ENCODE data around the gene SBF2.
A peak's percentile ranks its signal among the peaks of the same experiment; 100 is the strongest.

Gene SBF2

GRCh38 chr11:10158461-10158860 lies 135.6 kb downstream of the SBF2 start:
- no peaks in the 10 kb centered on the region for H3K27me3 ChIP-seq (ENCODE audit: insufficient read depth, poor library complexity, severe bottlenecking)
- peaks cover 11% of the 10 kb centered on the region for H3K9me3 ChIP-seq (ENCODE audit: severe bottlenecking)
- no peak for TF ChIP-seq CTCF (IDR thresholded peaks at IDR 0.05; ENCODE audit: poor library complexity, severe bottlenecking)
- DNase-seq (ENCODE audit: low spot score): no peak
- ATAC-seq (ENCODE audit: low read depth): peak; percentile 69
- H3K4me1 ChIP-seq (ENCODE audit: insufficient read depth, poor library complexity, severe bottlenecking): peaks cover 14% of the 10 kb centered on the region
- H3K4me3 ChIP-seq (ENCODE audit: severe bottlenecking): no peak overlapping the region
- no peaks in the 10 kb centered on the region for H3K36me3 ChIP-seq (ENCODE audit: low read depth)
- peak overlapping the region; percentile 32 for H3K27ac ChIP-seq (ENCODE audit: poor library complexity, severe bottlenecking)

GRCh38 chr11:10155793-10156490 lies 138.1 kb downstream of the SBF2 start:
- peak; percentile 64 for DNase-seq (ENCODE audit: low spot score)
- peak; percentile 70 for ATAC-seq (ENCODE audit: low read depth)

GRCh38 chr11:10150800-10151199 lies 143.2 kb downstream of the SBF2 start:
- Histone ChIP-seq H3K4me3 (ENCODE audit: severe bottlenecking) (no peak overlapping the region), H3K36me3 (ENCODE audit: low read depth) (no peaks in the 10 kb centered on the region), H3K9me3 (ENCODE audit: severe bottlenecking) (no peaks in the 10 kb centered on the region), H3K27ac (ENCODE audit: poor library complexity, severe bottlenecking) (no peak overlapping the region), H3K27me3 (ENCODE audit: insufficient read depth, poor library complexity, severe bottlenecking) (no peaks in the 10 kb centered on the region), H3K4me1 (ENCODE audit: insufficient read depth, poor library complexity, severe bottlenecking) (no peaks in the 10 kb centered on the region)
- DNase-seq (ENCODE audit: low spot score) (no peak), ATAC-seq (ENCODE audit: low read depth) (no peak)
- TF ChIP-seq CTCF (IDR thresholded peaks at IDR 0.05; ENCODE audit: poor library complexity, severe bottlenecking): no peak

More at GRCh38 chr11:10155793-10156490, 138.1 kb downstream of the SBF2 start:
- no peak for TF ChIP-seq CTCF (IDR thresholded peaks at IDR 0.05; ENCODE audit: poor library complexity, severe bottlenecking)
- H3K36me3 ChIP-seq (ENCODE audit: low read depth): no peaks in the 10 kb centered on the region
- peaks cover 11% of the 10 kb centered on the region for H3K9me3 ChIP-seq (ENCODE audit: severe bottlenecking)
- no peak overlapping the region for H3K4me3 ChIP-seq (ENCODE audit: severe bottlenecking)
- H3K27me3 ChIP-seq (ENCODE audit: insufficient read depth, poor library complexity, severe bottlenecking): no peaks in the 10 kb centered on the region
- H3K27ac ChIP-seq (ENCODE audit: poor library complexity, severe bottlenecking): no peak overlapping the region
- H3K4me1 ChIP-seq (ENCODE audit: insufficient read depth, poor library complexity, severe bottlenecking): peaks cover 14% of the 10 kb centered on the region

- DNase-seq (ENCODE audit: low spot score) (no peak), ATAC-seq (ENCODE audit: low read depth) (no peak)
- Histone ChIP-seq H3K4me3 (ENCODE audit: severe bottlenecking) (no peak overlapping the region), H3K27me3 (ENCODE audit: insufficient read depth, poor library complexity, severe bottlenecking) (no peaks in the 10 kb centered on the region), H3K27ac (ENCODE audit: poor library complexity, severe bottlenecking) (no peak overlapping the region), H3K9me3 (ENCODE audit: severe bottlenecking) (no peaks in the 10 kb centered on the region), H3K36me3 (ENCODE audit: low read depth) (no peaks in the 10 kb centered on the region), H3K4me1 (ENCODE audit: insufficient read depth, poor library complexity, severe bottlenecking) (no peaks in the 10 kb centered on the region)
- TF ChIP-seq CTCF (IDR thresholded peaks at IDR 0.05; ENCODE audit: poor library complexity, severe bottlenecking): no peak
Measured at GRCh38 chr11:10149553-10149952, 144.5 kb downstream of the SBF2 start.

GRCh38 chr11:10147195-10147594 lies 146.8 kb downstream of the SBF2 start:
- no peak overlapping the region for H3K27ac ChIP-seq (ENCODE audit: poor library complexity, severe bottlenecking)
- no peak for ATAC-seq (ENCODE audit: low read depth)
- no peak for DNase-seq (ENCODE audit: low spot score)
- no peaks in the 10 kb centered on the region for H3K9me3 ChIP-seq (ENCODE audit: severe bottlenecking)
- H3K27me3 ChIP-seq (ENCODE audit: insufficient read depth, poor library complexity, severe bottlenecking): no peaks in the 10 kb centered on the region
- no peak overlapping the region for H3K4me3 ChIP-seq (ENCODE audit: severe bottlenecking)
- no peak for TF ChIP-seq CTCF (IDR thresholded peaks at IDR 0.05; ENCODE audit: poor library complexity, severe bottlenecking)
- H3K4me1 ChIP-seq (ENCODE audit: insufficient read depth, poor library complexity, severe bottlenecking): no peaks in the 10 kb centered on the region
- no peaks in the 10 kb centered on the region for H3K36me3 ChIP-seq (ENCODE audit: low read depth)
